ENCODE data around the gene MED20.

MED20 gene

GRCh38 chr6:41901882-41902519, 18.9 kb downstream of the MED20 start:
- DNase-seq (ENCODE audit: low read depth): peak; percentile 34

GRCh38 chr6:41900861-41901260, 20.1 kb downstream of the MED20 start:
- no peak for DNase-seq (ENCODE audit: low read depth)

- no peak for DNase-seq (ENCODE audit: low read depth)
These were observed 24.7 kb downstream of the MED20 start for GRCh38 chr6:41896281-41896680.

- DNase-seq (ENCODE audit: low read depth): peak; percentile 87
These were observed 25.4 kb downstream of the MED20 start, which contains the start of gene USP49 for GRCh38 chr6:41895300-41896233. Gene USP49, minus strand, starts transcription at chr6:41895375. Its CDS starts 88,392 bp downstream, at chr6:41806983.

- DNase-seq (ENCODE audit: low read depth): no peak
These were observed 26.3 kb downstream of the MED20 start for GRCh38 chr6:41894366-41895299.

- DNase-seq (ENCODE audit: low read depth): no peak
These were observed 27.9 kb downstream of the MED20 start for GRCh38 chr6:41892921-41893564.

GRCh38 chr6:41887331-41887751, 33.6 kb downstream of the MED20 start:
- no peak for DNase-seq (ENCODE audit: low read depth)

GRCh38 chr6:41885930-41886329, 35.0 kb downstream of the MED20 start:
- no peak for DNase-seq (ENCODE audit: low read depth)

- DNase-seq (ENCODE audit: low read depth): no peak
These were observed 36.0 kb downstream of the MED20 start for GRCh38 chr6:41884957-41885356.

- DNase-seq (ENCODE audit: low read depth): no peak
These were observed 39.4 kb downstream of the MED20 start for GRCh38 chr6:41881506-41881905.

GRCh38 chr6:41878961-41879405, 42.0 kb downstream of the MED20 start:
- DNase-seq (ENCODE audit: low read depth): no peak

GRCh38 chr6:41878246-41878645, 42.7 kb downstream of the MED20 start:
- DNase-seq (ENCODE audit: low read depth): no peak

- DNase-seq (ENCODE audit: low read depth): no peak
These were observed 43.8 kb downstream of the MED20 start for GRCh38 chr6:41877051-41877680.

GRCh38 chr6:41874741-41875140, 46.2 kb downstream of the MED20 start:
- DNase-seq (ENCODE audit: low read depth): no peak

- no peak for DNase-seq (ENCODE audit: low read depth)
These were observed 48.8 kb downstream of the MED20 start for GRCh38 chr6:41872147-41872546.

GRCh38 chr6:41871691-41872090, 49.2 kb downstream of the MED20 start:
- no peak for DNase-seq (ENCODE audit: low read depth)

GRCh38 chr6:41859356-41859755, 61.6 kb downstream of the MED20 start:
- DNase-seq (ENCODE audit: low read depth): no peak

GRCh38 chr6:41858703-41859102, 62.2 kb downstream of the MED20 start:
- no peak for DNase-seq (ENCODE audit: low read depth)
